Suppressor macrophage (primary cell): ENCODE measurements around the gene EPB41L4B.
"Not testable (repeated sequence)": the region's sequence is repeated elsewhere in the genome, so short reads cannot be mapped to it uniquely, and the experiment has no call there.

Experiments
- DNase-seq, 4 experiments: peaks; one replicate each; pipeline ENCODE4 v3.0.0-alpha.2; 2020 to 2022
- total RNA-seq, 17 experiments: gene quantifications; one replicate each; lab custom pipeline; 2026; ENCODE audit warnings: mixed read lengths in 6 of 17, inconsistent platforms in 3 of 17; lab: John Stamatoyannopoulos, UW

The EPB41L4B gene
- total RNA-seq: 0 to 3.7 (median 0) reads per million in 17 experiments

- DNase-seq: peak; percentile 69 to 87 (median 74)
Observed at GRCh38 chr9:109320742-109321448, at the start of gene EPB41L4B. Gene EPB41L4B (minus strand): TSS chr9:109321059. CDS start chr9:109320446, 613 bp downstream.

- DNase-seq: no peak
Observed at GRCh38 chr9:109369285-109369684, 48.4 kb upstream of the EPB41L4B start.

- no peak for DNase-seq
Observed at GRCh38 chr9:109360771-109361170, 39.9 kb upstream of the EPB41L4B start.

GRCh38 chr9:109358968-109359603 is 38.2 kb upstream of the EPB41L4B start:
- DNase-seq: not testable (repeated sequence)

DNA sequence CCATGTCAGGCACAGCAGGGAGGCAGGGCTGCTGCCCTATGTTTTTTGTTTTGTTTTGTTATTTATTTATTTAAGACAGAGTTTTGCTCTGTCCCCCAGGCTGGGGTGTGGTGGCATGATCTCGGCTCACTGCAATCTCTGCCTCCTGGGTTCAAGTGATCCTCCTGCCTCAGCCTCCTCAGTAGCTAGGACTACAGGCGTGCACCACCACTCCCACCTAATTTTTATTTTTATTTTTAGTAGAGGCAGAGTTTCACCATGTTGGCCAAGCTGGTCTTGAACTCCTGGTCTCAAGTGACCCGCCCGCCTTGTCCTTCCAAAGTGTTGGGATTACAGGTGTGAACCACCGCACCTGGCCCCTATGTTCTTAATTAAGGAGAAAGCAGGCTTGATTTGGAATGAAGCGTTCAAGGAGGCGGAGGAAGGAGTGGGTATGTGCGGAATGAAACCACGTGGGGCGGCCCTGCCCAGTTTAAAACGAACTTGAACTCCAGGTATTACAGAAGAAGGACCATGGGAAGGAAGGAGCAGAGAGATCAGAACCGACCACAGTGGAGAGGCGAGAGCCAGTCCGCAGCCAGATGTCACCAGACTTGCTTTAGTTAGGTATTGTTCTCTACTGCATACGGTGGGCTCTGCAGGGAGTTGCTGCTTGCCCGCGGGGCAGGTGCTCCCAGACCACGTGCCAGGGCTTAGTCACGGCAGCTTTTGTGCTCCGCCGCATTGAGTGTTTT is 34.9 kb upstream of the EPB41L4B start:
- DNase-seq: no peak

DNA sequence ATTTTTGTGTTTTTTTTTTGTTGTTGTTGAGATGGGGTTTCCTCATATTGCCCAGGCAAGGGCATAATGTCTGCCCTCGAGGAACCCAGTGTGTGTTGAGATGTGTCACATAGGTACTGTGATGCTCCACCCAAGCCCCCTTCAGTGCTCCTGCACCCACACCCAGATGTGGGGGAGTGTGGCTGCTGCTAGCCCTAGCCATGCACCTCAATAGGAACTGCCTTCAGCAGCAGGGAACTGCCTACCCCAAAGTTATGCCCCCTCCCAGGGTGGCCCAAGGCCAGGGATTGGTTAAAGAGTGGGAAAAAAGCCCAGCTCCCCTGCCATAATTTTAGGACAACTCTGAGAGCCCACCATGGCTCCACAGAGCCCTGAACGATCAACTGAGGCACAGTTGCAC is 33.3 kb upstream of the EPB41L4B start:
- no peak for DNase-seq

- DNase-seq: no peak
Observed at GRCh38 chr9:109351032-109351431, 30.2 kb upstream of the EPB41L4B start.

DNA sequence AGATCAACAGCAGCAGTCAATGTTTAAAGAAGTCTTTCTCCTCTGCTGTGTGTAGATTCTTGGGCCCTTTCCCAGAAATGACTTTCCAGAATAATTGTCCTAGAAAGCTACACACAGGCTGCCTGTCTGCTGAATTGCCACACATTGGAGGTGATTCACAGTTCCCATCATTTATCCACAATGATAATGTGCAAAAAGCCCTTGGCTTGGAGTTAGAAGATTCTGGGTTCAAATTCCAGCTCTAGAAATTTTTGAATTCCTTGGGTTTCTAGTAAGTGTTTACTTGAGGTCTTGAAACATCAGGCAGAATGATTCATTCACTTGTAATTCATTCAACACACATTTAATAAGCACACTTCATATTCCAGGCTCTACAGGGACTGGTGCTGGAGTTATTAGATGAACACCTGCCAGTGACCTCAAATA is 28.6 kb upstream of the EPB41L4B start:
- no peak for DNase-seq

DNA sequence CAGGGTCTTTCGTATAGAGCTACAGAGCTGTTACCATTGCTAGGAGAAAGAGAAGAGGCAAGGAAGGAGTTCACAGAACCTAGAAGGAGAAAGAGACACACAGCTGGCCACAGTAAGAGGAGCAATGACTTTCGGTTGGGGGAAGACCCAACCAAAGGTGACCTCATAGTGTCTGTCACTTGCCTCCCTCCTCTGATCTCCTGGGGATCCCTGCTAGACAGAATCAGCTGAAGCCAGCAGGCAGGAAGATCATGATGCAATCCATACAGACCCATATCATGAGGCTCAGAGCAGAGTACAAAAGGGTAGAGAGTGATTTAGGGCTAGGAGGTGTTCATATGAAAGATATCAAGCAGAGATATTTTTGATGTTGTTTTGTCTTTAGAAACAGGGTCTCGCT is 26.0 kb upstream of the EPB41L4B start:
- no peak for DNase-seq

DNA sequence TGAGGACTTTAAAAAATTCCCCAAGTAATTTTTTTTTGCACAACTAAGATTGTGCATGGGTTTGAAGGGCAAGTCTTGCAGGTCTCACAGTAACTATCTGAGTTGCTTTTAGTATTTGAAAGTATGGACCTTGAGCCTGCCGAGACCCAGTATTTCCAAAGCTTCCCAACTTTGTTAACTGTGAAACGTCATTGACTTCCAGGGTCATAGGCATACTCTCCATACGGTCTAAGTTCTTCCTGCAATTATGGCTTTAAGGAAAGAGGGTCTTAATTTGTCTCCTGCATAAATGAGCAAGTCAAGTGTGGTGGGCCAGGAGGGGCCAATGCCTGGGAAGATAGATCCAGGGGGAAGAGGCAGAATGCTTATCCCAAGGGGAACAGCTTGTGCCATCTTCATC is 24.0 kb upstream of the EPB41L4B start:
- no peak for DNase-seq

DNA sequence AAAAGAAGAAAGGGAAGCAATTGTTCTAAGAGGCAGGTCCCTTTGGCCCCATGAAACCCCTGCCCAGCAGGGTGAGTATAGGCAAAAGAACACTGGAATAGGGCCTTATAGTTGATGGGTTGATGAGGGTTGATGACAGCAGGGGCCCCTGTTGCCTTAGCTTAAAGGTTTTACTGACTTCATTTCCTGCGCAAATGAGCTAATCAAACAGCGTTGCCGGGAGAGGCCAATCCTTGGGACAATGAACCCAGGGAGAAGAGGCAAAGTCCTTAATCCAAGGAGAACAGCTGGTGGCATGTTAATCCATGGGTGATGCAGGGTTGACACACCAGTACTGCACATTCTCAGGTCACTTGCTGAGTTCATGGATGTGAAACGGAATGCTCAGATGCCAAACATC is 22.0 kb upstream of the EPB41L4B start:
- DNase-seq: no peak

DNA sequence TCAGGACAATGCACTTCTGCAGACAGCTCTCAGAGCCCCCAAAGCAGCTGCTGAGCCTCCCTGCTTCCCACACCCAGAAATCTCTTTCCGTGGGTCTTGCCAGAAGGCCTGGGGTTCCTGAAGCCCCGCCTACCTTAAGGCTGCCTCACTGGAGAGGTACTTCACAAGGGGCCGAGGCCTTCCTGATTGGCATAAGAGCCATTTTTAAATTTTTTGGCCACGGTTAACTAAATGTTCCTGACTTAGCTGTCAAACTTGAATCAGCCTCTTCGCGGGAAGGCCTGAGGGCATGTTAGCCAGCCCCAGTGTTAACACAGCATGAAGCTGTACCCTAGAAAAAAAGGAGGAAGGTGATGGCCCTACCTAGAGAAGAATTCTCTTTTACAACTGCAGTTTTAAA is 20.7 kb upstream of the EPB41L4B start:
- DNase-seq: no peak

GRCh38 chr9:109340979-109341378 is 20.1 kb upstream of the EPB41L4B start:
- DNase-seq: not testable (repeated sequence)

DNA sequence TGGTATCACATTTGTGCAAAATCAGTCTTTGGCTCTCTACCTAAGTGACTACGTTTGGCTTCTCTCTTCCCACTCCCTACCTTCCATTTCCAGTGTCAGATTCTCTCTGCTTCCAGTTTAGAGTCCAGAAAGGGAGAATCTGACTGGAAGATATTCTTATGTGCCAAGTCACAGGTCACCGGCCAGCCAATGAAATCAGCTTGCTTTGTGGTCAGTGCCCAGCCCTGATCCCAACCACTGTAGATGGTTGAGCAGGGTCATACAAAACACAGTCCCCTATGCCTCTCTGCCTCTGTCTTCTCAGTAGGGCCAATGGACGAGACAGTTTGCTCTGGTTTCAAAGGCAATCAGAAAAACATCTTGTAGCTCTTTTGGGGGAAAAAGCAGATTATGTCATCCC is 15.6 kb upstream of the EPB41L4B start:
- no peak for DNase-seq

DNA sequence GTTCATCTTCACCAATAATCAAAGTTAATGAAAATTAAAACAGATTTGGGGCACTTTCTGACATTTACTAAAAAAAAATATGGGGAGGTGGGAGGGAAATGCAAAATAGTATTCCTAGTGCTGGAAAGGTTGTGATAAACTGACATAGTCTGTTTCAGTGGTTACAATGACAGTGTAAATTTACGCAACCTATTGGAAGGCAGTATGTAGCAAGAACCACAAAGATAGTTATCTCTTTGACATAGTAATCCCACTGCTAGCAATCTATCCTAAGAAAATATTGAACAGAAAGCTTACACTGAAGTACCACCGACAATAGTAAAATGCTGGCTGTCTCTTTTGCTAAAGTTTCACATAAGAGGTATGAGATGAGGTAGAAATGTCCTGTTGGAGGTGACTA is 15.1 kb upstream of the EPB41L4B start:
- DNase-seq: no peak

GRCh38 chr9:109335121-109335520 is 14.3 kb upstream of the EPB41L4B start:
- no peak for DNase-seq

- DNase-seq: no peak
Observed at GRCh38 chr9:109331353-109331752, 10.5 kb upstream of the EPB41L4B start.

- DNase-seq: no peak
Observed at GRCh38 chr9:109329638-109330258, 8.9 kb upstream of the EPB41L4B start.

DNA sequence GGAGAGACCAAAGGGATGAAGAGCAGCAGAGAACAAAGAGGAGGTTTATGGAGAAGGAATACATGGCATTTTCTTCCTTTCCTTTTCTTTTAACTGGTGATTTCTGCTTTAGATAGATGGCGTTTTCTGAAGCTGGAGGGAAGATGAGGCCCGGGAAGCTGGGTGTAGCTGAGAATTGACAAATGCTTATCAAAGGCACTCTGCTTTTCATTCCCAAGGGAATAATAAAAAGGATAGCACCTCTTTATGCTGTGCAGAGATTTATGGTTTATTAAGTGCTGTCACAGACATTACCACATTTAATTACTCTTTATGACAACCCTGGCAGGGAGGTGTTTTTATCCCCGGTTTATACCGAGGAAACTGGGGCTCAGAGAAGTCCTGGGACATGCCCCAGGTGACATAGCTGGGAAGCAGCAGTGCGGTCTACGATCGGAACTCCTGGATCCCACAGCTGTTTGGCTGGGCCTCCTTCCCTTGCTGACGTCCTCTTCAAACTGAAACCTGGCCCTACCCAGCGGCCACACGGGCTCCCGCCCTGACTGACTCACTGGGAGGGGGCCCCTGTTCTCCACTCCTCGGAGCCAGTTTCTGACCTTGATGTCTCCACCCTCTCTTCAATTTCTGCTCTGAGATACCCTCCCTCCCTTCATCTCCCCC is 8.2 kb upstream of the EPB41L4B start:
- no peak for DNase-seq

DNA sequence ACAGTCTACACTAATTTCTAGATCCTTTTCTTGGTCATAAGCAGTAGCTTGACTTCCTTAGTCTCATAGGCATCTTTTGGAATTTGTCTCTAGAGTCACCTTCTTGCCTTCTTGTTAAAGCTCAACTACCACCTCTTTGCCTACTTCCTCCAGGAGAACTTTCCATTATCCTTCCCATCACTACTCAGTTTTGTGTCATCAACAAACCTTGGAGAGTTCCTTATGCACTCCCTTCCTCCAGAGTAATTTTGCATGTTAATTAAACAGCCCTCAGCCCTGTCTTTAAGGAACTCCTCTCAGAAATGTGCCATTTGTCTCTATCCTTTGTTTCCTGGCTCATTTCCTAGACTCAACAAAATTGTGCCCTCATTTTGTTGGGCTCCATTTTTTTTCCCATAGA is 4.2 kb upstream of the EPB41L4B start:
- DNase-seq: no peak

GRCh38 chr9:109323771-109324170 is 2.9 kb upstream of the EPB41L4B start:
- DNase-seq: no peak

GRCh38 chr9:109321727-109322126 is 868 bp upstream of the EPB41L4B start:
- DNase-seq: no peak

DNA sequence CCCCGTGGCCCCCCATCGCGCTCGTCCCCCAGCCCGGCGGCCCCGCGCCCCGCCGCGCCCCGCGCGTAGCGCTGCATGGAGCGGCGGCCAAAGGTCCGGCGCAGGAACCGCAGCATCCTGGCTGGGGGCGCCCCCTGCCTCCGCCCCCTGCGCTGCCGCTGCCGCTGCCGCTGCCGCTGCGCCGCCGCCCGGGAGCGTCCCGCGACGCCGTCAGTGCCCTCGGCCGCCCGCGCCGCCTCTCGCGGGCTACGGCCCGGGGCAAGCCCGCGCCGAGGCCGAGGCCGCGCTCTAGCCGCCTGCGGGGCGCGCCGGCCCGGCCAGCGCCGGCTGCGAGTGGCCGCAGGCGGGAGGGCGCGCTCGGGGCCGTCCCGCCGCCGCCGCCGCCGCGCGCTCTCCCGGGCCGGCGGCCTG is 523 bp downstream of the EPB41L4B start:
- peak in 1 of 4 experiments; percentile 18 for DNase-seq
